Cardiac fibroblast (primary cell): ENCODE data around the gene PIM2.

Experiments
- DNase-seq, 2 donors: peaks; one replicate each; pipeline versions ENCODE4 v3.0.0 to v3.0.0-alpha.2; 2010; ENCODE audit warnings: low read depth in 2 of 2
- H3K4me3 ChIP-seq, 2 donors: replicated peaks in 1 of 2; 1 replicate in 1 of 2; 2 replicates in 1 of 2; pipeline ENCODE4 v1.5.1; 2011; ENCODE audit warnings: low read depth in 2 of 2, low read length in 2 of 2, mild to moderate bottlenecking in 2 of 2, moderate library complexity in 1 of 2
- CTCF ChIP-seq: IDR thresholded peaks from one replicate; pipeline ENCODE4 v1.5.1; 2011; ENCODE audit warnings: low read depth, mild to moderate bottlenecking, low read length, inconsistent platforms

The PIM2 gene

DNA sequence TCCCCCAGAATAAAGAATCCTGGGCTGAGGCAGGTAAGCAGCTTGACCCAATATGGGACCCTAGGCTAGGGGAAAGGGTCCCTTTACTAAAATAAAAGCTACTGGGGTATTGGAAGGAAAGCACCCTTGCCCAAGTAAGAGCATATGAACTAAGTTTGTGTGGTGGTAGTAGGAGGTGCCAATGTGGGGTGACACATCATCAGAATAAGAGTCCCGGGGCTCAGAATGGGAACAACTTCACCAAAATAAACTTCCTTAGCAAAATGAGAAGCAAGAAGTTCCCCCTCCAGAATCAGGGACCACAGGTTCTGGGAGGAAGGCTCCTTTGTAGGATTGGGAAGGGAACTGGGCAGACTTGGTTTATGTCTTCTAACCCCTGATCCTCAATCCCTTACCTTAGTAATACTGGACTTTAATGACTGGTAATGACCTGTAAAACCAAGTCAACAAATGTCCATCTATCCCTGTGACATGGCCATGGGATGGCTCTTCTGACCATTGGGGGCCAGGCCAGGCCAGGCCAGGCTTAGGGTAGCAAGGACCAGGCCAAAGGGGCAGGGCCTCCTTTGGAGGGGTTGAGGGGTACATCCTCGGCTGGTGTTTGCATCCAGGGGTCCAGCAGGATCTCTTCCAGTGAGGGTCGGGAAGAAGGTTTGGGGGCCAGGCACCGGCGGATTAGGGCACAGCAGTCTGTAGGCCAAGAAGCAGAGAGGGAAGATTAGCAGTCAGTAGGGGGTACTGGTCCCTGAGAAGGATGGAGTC, 5.0 kb downstream of the PIM2 start:
- no peak for DNase-seq

GRCh38 chrX:48911412-48912182, 7.2 kb downstream of the PIM2 start, which contains the start of gene SLC35A2:
SLC35A2 (minus strand) TSS chrX:48911646; CDS start chrX:48911636, 10 bp downstream.
- no peak for TF ChIP-seq CTCF
- H3K4me3 ChIP-seq = peak within 1 kb of the TSS; percentile 69 to 80
- DNase-seq = peak; percentile 61 to 69

More for the DNA sequence above, 5.0 kb downstream of the PIM2 start:
- no peak for TF ChIP-seq CTCF
- no peak overlapping the region for H3K4me3 ChIP-seq

GRCh38 chrX:48910926-48911411, 7.9 kb downstream of the PIM2 start:
- peak overlapping the region; percentile 69 to 80 for H3K4me3 ChIP-seq
- DNase-seq = peak; percentile 43 to 49
- no peak for TF ChIP-seq CTCF

GRCh38 chrX:48909703-48910294, 9.0 kb downstream of the PIM2 start:
- DNase-seq = no peak
- TF ChIP-seq CTCF = no peak
- H3K4me3 ChIP-seq = no peak overlapping the region

- no peak for DNase-seq
- TF ChIP-seq CTCF = no peak
- H3K4me3 ChIP-seq = no peak overlapping the region
These were observed 10.2 kb downstream of the PIM2 start for GRCh38 chrX:48908600-48908999.

DNA sequence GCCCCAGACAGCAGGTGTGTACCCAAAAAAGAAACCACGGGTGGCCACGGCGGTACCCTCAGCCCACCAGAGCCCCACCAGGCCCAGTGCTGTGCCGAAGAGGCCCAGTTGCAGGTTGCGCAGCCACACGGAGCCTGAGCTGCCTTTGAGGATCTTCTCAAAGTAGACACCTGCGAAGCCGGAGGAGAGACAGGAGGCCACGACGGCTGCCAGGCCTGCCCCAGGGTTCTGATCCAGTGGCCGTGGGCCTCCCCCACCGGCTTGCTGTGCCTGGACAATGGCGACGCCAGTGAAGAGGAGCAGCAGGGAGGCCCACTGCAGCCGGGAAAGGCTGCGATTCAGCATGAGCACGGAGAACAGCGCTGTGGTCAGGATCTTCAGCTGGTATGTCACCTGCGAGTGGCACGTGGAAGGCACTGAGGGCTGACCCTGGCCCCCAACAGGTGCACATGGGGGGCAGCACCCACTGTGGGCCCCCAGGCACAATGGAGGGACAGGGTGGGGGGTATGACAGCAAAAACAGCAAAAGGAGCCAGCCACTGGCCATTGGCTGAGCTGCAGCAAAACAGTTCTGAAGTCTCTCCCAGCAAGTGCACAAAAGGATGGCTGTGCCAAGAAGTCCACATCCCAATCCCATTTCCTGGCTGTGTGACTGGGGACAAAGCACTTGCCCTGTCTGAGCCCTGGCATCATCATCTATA, 13.6 kb downstream of the PIM2 start:
- TF ChIP-seq CTCF = no peak
- DNase-seq = no peak
- H3K4me3 ChIP-seq = no peak overlapping the region
